Trophoblast cell (in vitro differentiated cells and primary cell): ENCODE measurements around the gene CD300C.

Experiments
- DNase-seq, 2 donors: peaks; one replicate each; pipeline ENCODE4 v3.0.0-alpha.2; 2016
- H2AFZ ChIP-seq: 2 replicates; pipeline ENCODE4 v1.6.1; 2013; ENCODE audit warnings: low read length, moderate library complexity, mild to moderate bottlenecking; ENCODE audit not compliant: insufficient read depth, poor library complexity
- H2AK5ac ChIP-seq: 2 replicates; pipeline ENCODE4 v1.6.1; 2013; ENCODE audit warnings: mild to moderate bottlenecking, low read length
- H2BK120ac ChIP-seq: 2 replicates; pipeline ENCODE4 v1.6.1; 2013; ENCODE audit warnings: low read length, mild to moderate bottlenecking, moderate library complexity; ENCODE audit not compliant: insufficient read depth, poor library complexity
- H2BK12ac ChIP-seq: 2 replicates; pipeline ENCODE4 v1.6.1; 2013; ENCODE audit warnings: mild to moderate bottlenecking, low read length, moderate library complexity
- H2BK5ac ChIP-seq: 2 replicates; pipeline ENCODE4 v1.6.1; 2013; ENCODE audit warnings: low read length, low read depth, moderate library complexity, mild to moderate bottlenecking; ENCODE audit not compliant: poor library complexity
- H3K14ac ChIP-seq: 2 replicates; pipeline ENCODE4 v1.6.1; 2013; ENCODE audit warnings: mild to moderate bottlenecking, low read length
- H3K18ac ChIP-seq: 2 replicates; pipeline ENCODE4 v1.6.1; 2013; ENCODE audit warnings: mild to moderate bottlenecking, low read length
- H3K23ac ChIP-seq: 2 replicates; pipeline ENCODE4 v1.6.1; 2013; ENCODE audit warnings: low read length
- H3K27ac ChIP-seq: 2 replicates; pipeline ENCODE4 v1.5.1; 2013; ENCODE audit warnings: low read depth, mild to moderate bottlenecking, inconsistent platforms, low read length, moderate library complexity
- H3K27me3 ChIP-seq: 2 replicates; pipeline ENCODE4 v1.6.1; 2013; ENCODE audit warnings: inconsistent platforms, mild to moderate bottlenecking, low read length, moderate library complexity; ENCODE audit not compliant: insufficient read depth
- H3K36me3 ChIP-seq, 2 experiments: 1 replicate in 1 of 2; 2 replicates in 1 of 2; pipeline ENCODE4 v1.6.1; 2013; ENCODE audit warnings: low read length in 2 of 2, mild to moderate bottlenecking in 2 of 2, moderate library complexity in 1 of 2; ENCODE audit not compliant: insufficient read depth in 2 of 2, control insufficient read depth in 1 of 2
- H3K4ac ChIP-seq: 2 replicates; pipeline ENCODE4 v1.6.1; 2013; ENCODE audit warnings: low read depth, mild to moderate bottlenecking, low read length, moderate library complexity
- H3K4me1 ChIP-seq, 2 experiments: 1 replicate in 1 of 2; 2 replicates in 1 of 2; pipeline ENCODE4 v1.6.1; 2013; ENCODE audit warnings: low read length in 2 of 2, mild to moderate bottlenecking in 2 of 2, moderate library complexity in 1 of 2; ENCODE audit not compliant: insufficient read depth in 2 of 2, control insufficient read depth in 1 of 2
- H3K4me2 ChIP-seq: 2 replicates; pipeline ENCODE4 v1.6.1; 2013; ENCODE audit warnings: inconsistent platforms, mild to moderate bottlenecking, low read length, moderate library complexity
- H3K4me3 ChIP-seq: 2 replicates; pipeline ENCODE4 v1.5.1; 2013; ENCODE audit warnings: mild to moderate bottlenecking, low read depth, low read length, inconsistent platforms
- H3K79me1 ChIP-seq: one replicate; pipeline ENCODE4 v1.6.1; 2013; ENCODE audit warnings: low read length
- H3K79me2 ChIP-seq: 2 replicates; pipeline ENCODE4 v1.6.1; 2013; ENCODE audit warnings: low read length, mild to moderate bottlenecking; ENCODE audit not compliant: control insufficient read depth, insufficient read depth, poor library complexity
- H3K9ac ChIP-seq: 2 replicates; pipeline ENCODE4 v1.6.1; 2013; ENCODE audit warnings: mild to moderate bottlenecking, low read length
- H3K9me3 ChIP-seq: 2 replicates; pipeline ENCODE4 v1.6.1; 2013; ENCODE audit warnings: low read depth, mild to moderate bottlenecking, control low read depth, inconsistent platforms, low read length; ENCODE audit not compliant: insufficient read depth
- H4K12ac ChIP-seq: 2 replicates; pipeline ENCODE4 v1.6.1; 2013; ENCODE audit warnings: low read depth, mild to moderate bottlenecking, low read length, moderate library complexity
- H4K8ac ChIP-seq: 2 replicates; pipeline ENCODE4 v1.6.1; 2013; ENCODE audit warnings: low read depth, mild to moderate bottlenecking, low read length, moderate library complexity
- H4K91ac ChIP-seq: one replicate; pipeline ENCODE4 v1.6.1; 2013; ENCODE audit warnings: low read depth, mild to moderate bottlenecking, low read length, moderate library complexity
- WGBS: extraction: QIAGEN DNeasy Blood & Tissue Kit; methylation state at CpG from one replicate; pipeline ENCODE4 v1.1.7; 2013; ENCODE audit warnings: missing lambda C conversion rate; ENCODE audit not compliant: insufficient read length, insufficient coverage; ENCODE audit errors: extremely low coverage; 5-methylcytosine and 5-hydroxymethylcytosine counted together

Gene CD300C

GRCh38 chr17:74539281-74539820 lies 6.6 kb downstream of the CD300C start:
- no peak for DNase-seq
- H3K4me1 ChIP-seq: no peaks in the 10 kb centered on the region
- no peak overlapping the region for H3K4me2 ChIP-seq
- no peak overlapping the region for H3K14ac ChIP-seq
- H3K4ac ChIP-seq: no peak overlapping the region
- no peak overlapping the region for H3K9ac ChIP-seq
- no peak overlapping the region for H2BK12ac ChIP-seq
- no peak overlapping the region for H3K23ac ChIP-seq
- no peak overlapping the region for H4K12ac ChIP-seq
- H2AK5ac ChIP-seq: no peak overlapping the region
- H3K79me1 ChIP-seq: no peaks in the 10 kb centered on the region
- no peaks in the 10 kb centered on the region for H3K9me3 ChIP-seq
- H3K27ac ChIP-seq: no peak overlapping the region
- H2BK5ac ChIP-seq: no peak overlapping the region
- no peak overlapping the region for H3K4me3 ChIP-seq
- no peak overlapping the region for H3K18ac ChIP-seq
- H3K79me2 ChIP-seq: no peaks in the 10 kb centered on the region
- no peak overlapping the region for H4K91ac ChIP-seq
- H4K8ac ChIP-seq: no peak overlapping the region
- H2AFZ ChIP-seq: no peak overlapping the region
- no peaks in the 10 kb centered on the region for H3K36me3 ChIP-seq
- no CpG with 5 or more reads among the region's 10 CpGs for WGBS
- no peaks in the 10 kb centered on the region for H3K27me3 ChIP-seq
- H2BK120ac ChIP-seq: no peak overlapping the region

GRCh38 chr17:74536890-74537289 lies 9.0 kb downstream of the CD300C start:
- DNase-seq: no peak
- no peak overlapping the region for H2BK5ac ChIP-seq
- H3K27me3 ChIP-seq: no peaks in the 10 kb centered on the region
- H2AK5ac ChIP-seq: no peak overlapping the region
- WGBS: no CpG with 5 or more reads among the region's 3 CpGs
- no peak overlapping the region for H2BK120ac ChIP-seq
- H3K79me1 ChIP-seq: no peaks in the 10 kb centered on the region
- H3K14ac ChIP-seq: no peak overlapping the region
- H3K79me2 ChIP-seq: no peaks in the 10 kb centered on the region
- H3K27ac ChIP-seq: no peak overlapping the region
- H3K4me2 ChIP-seq: no peak overlapping the region
- H4K12ac ChIP-seq: no peak overlapping the region
- H3K36me3 ChIP-seq: no peaks in the 10 kb centered on the region
- no peak overlapping the region for H3K23ac ChIP-seq
- H3K4me1 ChIP-seq: no peaks in the 10 kb centered on the region
- no peak overlapping the region for H2AFZ ChIP-seq
- H3K18ac ChIP-seq: no peak overlapping the region
- no peaks in the 10 kb centered on the region for H3K9me3 ChIP-seq
- H3K4me3 ChIP-seq: no peak overlapping the region
- no peak overlapping the region for H2BK12ac ChIP-seq
- no peak overlapping the region for H4K8ac ChIP-seq
- no peak overlapping the region for H3K9ac ChIP-seq
- H3K4ac ChIP-seq: no peak overlapping the region
- no peak overlapping the region for H4K91ac ChIP-seq

- H3K4me1 ChIP-seq: no peaks in the 10 kb centered on the region
- H3K79me1 ChIP-seq: no peaks in the 10 kb centered on the region
- peak in 1 of 2 donors; percentile 43 for DNase-seq
- no peaks in the 10 kb centered on the region for H3K36me3 ChIP-seq
- no peak overlapping the region for H3K4me2 ChIP-seq
- no peak overlapping the region for H3K9ac ChIP-seq
- no peak overlapping the region for H3K23ac ChIP-seq
- H3K4ac ChIP-seq: no peak overlapping the region
- H3K9me3 ChIP-seq: no peaks in the 10 kb centered on the region
- no peak overlapping the region for H3K27ac ChIP-seq
- no peak overlapping the region for H4K91ac ChIP-seq
- H2BK5ac ChIP-seq: no peak overlapping the region
- no peak overlapping the region for H2AK5ac ChIP-seq
- H3K27me3 ChIP-seq: no peaks in the 10 kb centered on the region
- no peak overlapping the region for H3K18ac ChIP-seq
- H2AFZ ChIP-seq: no peak overlapping the region
- H2BK12ac ChIP-seq: no peak overlapping the region
- no peak overlapping the region for H2BK120ac ChIP-seq
- H4K12ac ChIP-seq: no peak overlapping the region
- H4K8ac ChIP-seq: no peak overlapping the region
- H3K79me2 ChIP-seq: no peaks in the 10 kb centered on the region
- H3K14ac ChIP-seq: no peak overlapping the region
- no CpG with 5 or more reads among the region's 10 CpGs for WGBS
- H3K4me3 ChIP-seq: no peak overlapping the region
These were observed 13.8 kb downstream of the CD300C start for GRCh38 chr17:74532115-74532514.

- H3K18ac ChIP-seq: no peak within 1 kb of the TSS
- no peaks in the 10 kb centered on the region for H3K79me2 ChIP-seq
- H2BK12ac ChIP-seq: no peak within 1 kb of the TSS
- H2AFZ ChIP-seq: no peak within 1 kb of the TSS
- H3K4me2 ChIP-seq: no peak within 1 kb of the TSS
- no peak for DNase-seq
- no peak within 1 kb of the TSS for H4K12ac ChIP-seq
- H2BK5ac ChIP-seq: no peak within 1 kb of the TSS
- no peaks in the 10 kb centered on the region for H3K36me3 ChIP-seq
- H3K27me3 ChIP-seq: no peaks in the 10 kb centered on the region
- H3K9ac ChIP-seq: no peak within 1 kb of the TSS
- no peak within 1 kb of the TSS for H3K4me3 ChIP-seq
- H2AK5ac ChIP-seq: no peak within 1 kb of the TSS
- H3K4ac ChIP-seq: no peak within 1 kb of the TSS
- no peak within 1 kb of the TSS for H2BK120ac ChIP-seq
- H3K23ac ChIP-seq: no peak within 1 kb of the TSS
- no peaks in the 10 kb centered on the region for H3K4me1 ChIP-seq
- no peak within 1 kb of the TSS for H4K8ac ChIP-seq
- no peak within 1 kb of the TSS for H4K91ac ChIP-seq
- H3K27ac ChIP-seq: no peak within 1 kb of the TSS
- no peaks in the 10 kb centered on the region for H3K79me1 ChIP-seq
- no CpG with 5 or more reads among the region's 10 CpGs for WGBS
- H3K9me3 ChIP-seq: no peaks in the 10 kb centered on the region
- no peak within 1 kb of the TSS for H3K14ac ChIP-seq
These were observed 14.6 kb downstream of the CD300C start, which contains the start of gene CD300LB for GRCh38 chr17:74531231-74531761. Gene CD300LB (minus strand): TSS chr17:74531475. CDS start chr17:74531350, 125 bp downstream.
